ENCODE results near the gene DDX43.
"Not testable (repeated sequence)": the region's sequence is repeated elsewhere in the genome, so short reads cannot be mapped to it uniquely, and the experiment has no call there.

The DDX43 gene

GRCh38 chr6:73388800-73389512 is 5.7 kb upstream of the DDX43 start:
- peak; percentile 87 for DNase-seq (ENCODE audit: low spot score)

- DNase-seq (ENCODE audit: low spot score) = no peak
Observed at GRCh38 chr6:73389854-73390253, 4.8 kb upstream of the DDX43 start.

- DNase-seq (ENCODE audit: low spot score) = no peak
Observed at GRCh38 chr6:73391675-73392074, 3.0 kb upstream of the DDX43 start.

DNA sequence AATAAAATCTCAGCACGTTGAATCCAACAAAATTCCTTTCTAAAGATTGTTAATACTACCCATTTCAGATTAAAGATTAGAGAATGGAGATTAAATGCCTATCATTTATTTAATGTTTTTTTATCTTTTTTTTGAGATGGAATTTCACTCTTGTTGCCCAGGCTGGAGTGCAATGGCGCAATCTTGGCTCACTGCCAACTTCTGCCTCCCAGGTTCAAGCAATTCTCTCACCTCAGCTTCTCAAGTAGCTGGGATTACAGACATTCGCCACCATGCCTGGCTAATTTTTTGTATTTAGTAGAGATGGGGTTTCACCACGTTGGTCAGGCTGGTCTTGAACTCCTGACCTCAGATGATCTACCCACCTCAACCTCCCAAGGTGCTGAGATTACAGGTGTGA is 2.4 kb upstream of the DDX43 start:
- not testable (repeated sequence) for DNase-seq (ENCODE audit: low spot score)

DNA sequence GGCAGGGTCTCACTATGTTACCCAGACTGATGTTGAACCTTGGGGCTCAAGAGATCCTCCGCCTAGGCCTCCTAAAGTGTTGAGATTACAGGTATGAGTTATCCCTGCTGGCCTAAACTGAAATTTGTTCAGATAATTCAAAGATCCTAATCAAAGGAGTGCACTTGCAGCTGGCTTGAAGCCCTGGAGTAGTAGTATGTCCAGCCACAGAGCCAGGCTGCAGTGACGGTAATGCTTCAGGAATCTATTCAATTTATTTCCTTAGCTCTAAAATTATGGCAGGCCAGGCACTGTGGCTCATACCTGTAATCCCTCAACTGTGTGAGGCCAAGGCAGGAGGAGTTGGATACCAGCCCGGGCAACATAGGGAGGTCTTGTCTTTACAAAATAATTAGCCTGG is 1.4 kb upstream of the DDX43 start:
- no peak for DNase-seq (ENCODE audit: low spot score)

DNA sequence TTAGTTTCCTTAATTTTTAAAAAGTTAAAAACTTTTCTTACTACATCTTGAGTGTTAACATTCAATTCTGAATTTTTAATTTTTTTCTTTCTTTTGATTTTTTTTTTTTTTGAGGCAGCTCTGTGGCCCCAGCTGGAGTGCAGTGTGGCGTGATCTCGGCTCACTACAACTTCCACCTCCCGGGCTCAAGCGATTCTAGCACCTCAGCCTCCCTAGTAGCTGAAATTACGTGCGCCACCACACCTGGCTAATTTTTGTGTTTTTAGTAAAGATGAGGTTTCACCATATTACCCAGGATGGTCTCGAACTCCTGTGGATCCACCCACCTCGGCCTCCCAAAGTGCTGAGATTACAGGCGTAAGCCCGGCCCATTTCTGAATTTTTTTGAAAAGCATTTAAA is 1.2 kb downstream of the DDX43 start:
- no peak for DNase-seq (ENCODE audit: low spot score)

GRCh38 chr6:73400656-73401055 is 6.0 kb downstream of the DDX43 start:
- no peak for DNase-seq (ENCODE audit: low spot score)

- DNase-seq (ENCODE audit: low spot score) = no peak
Observed at GRCh38 chr6:73409395-73409794, 14.8 kb downstream of the DDX43 start.

- no peak for DNase-seq (ENCODE audit: low spot score)
Observed at GRCh38 chr6:73413102-73413501, 18.5 kb downstream of the DDX43 start.

GRCh38 chr6:73418081-73418741 is 23.6 kb downstream of the DDX43 start:
- no peak for DNase-seq (ENCODE audit: low spot score)

- DNase-seq (ENCODE audit: low spot score) = no peak
Observed at GRCh38 chr6:73421534-73421933, 26.9 kb downstream of the DDX43 start.

- DNase-seq (ENCODE audit: low spot score) = no peak
Observed at GRCh38 chr6:73435236-73435635, 40.6 kb downstream of the DDX43 start.

DNA sequence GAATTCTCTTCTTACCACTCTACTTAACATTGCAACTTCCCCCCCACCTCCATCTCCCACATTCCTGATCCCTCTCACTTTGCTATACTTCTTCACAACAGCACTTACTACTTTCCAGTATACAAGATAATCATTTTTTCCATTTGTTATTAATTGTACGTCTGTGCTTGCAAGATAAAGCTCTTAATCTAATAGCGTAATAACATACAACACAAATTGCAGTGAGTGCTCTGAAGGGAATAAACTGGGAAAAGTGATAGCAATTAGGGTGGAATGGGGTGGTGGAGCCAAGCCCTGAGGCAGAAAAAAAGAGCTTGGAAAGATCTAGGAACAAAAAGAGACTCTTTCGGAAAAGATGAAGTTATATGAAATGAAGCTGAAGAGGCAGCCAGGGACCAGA is 48.9 kb downstream of the DDX43 start:
- DNase-seq (ENCODE audit: low spot score) = no peak

DNA sequence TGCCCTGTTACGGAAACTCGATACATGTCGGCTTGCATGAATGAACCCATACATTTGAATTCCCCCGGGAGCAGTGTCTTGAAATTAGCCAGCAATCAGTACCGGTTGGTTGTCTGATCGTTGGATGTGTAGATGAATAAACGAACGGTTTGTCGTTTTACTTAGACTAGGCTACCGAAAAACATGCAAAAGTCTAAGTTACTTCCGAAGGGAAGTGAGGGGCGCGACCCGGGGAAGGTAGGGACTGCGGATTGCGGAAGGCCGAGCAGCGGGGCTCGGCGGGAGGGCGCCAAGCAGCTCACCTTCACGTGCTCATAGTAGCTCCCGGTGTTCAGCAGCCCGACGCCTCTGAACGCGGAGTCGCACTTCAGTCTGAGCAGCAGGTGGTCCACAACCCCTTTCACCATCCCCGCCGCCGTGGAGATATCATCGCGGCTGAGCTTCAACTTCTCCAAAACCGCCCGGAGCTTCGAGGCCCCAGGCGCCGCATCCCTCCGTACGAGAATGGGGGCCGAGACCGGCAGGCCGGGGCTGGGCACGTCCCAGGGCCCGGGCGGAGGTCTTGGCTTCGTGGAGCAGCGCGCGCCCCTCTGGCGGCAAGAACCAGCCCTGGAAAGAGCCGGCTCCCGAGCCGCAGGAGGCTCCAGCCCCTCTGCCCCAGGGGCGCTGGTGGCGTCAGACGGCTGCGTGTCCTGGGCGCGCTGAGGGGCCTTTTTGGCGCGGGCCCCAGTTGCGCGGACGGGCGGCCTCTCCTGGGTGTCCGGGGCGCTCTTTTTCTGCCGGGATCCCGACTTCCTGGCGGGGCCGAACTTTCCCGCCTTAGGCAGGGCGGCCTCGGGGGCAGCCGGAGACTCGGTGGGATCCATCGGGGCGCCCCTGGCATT is 56.8 kb downstream of the DDX43 start:
- DNase-seq (ENCODE audit: low spot score) = no peak

DNA sequence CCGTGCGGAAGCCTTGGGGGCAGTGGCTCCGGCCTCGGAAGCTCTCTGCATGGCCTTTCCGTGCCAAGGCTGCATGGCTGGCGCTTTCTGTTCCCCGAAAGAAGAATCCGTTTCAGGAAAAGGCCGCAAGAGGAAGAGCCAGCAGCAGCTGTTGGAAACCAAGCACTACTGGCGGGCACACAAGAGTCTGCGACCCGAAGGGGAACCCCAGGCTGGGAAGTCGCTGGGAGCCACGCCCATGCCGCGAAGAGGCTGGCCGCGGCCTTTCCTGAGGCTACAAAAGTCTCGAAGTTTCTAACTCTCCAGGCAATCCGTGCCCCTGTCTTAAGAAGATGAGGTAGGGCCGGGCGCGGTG is 57.5 kb downstream of the DDX43 start, which contains the start of gene CGAS:
Gene CGAS, minus strand, starts transcription at position 191 of the 355 bp plus-strand sequence. Its CDS starts 116 bp downstream, at position 75.
- DNase-seq (ENCODE audit: low spot score) = no peak

DNA sequence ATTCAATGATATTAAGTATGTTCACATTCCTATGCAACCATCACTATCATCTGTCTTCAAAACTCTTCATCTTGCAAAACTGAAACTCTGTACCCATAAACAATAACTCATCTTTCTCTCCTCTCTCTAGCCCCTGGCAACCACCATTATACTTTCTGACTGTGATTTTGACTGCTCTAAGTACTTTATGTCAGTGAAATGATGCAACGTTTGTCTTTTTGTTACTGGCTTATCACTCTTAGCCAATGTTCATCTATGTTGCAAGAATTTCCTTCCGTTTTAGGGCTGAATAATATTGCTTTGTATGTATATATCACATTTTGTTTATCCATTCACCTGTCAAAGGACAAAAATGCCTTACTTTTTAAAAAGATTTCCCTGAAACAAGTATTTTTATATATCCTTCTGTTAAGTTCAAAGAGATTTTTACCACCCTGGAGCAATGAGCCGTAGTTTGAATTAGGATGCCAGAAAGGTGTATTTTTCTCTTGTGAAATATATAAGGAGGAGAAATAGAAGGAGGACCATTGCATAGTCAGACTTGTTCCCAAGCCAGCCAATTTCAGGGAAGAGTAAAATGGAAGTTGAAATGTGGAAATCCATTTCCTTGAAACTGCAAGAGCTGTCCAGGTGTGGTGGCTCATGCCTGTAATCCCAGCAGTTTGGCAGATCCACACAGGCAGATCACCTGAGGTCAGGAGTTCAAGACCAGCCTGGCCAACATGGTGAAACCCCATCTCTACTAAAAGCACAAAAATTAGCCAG is 61.4 kb downstream of the DDX43 start:
- DNase-seq (ENCODE audit: low spot score) = no peak

DNA sequence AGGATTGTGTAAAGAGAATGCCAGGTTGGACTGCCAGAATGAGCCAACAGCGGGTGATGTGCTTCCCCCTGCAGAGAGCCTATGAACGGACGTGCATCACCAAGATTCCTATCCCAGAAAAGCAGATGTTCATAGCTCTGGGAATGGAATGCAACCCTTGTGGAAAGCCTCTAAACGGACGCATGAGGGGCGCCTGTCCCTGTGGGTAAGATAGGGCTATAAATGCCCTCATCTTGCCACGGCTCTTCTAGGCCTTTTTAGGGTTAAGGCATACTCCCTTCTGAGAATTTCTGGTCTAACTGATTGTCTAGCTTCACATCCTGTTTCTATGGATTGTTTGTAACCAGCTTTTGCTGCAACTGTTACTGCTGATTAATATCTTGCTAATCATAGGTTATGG is 64.8 kb downstream of the DDX43 start:
- DNase-seq (ENCODE audit: low spot score) = not testable (repeated sequence)

GRCh38 chr6:73460056-73460455 is 65.4 kb downstream of the DDX43 start:
- DNase-seq (ENCODE audit: low spot score) = no peak

DNA sequence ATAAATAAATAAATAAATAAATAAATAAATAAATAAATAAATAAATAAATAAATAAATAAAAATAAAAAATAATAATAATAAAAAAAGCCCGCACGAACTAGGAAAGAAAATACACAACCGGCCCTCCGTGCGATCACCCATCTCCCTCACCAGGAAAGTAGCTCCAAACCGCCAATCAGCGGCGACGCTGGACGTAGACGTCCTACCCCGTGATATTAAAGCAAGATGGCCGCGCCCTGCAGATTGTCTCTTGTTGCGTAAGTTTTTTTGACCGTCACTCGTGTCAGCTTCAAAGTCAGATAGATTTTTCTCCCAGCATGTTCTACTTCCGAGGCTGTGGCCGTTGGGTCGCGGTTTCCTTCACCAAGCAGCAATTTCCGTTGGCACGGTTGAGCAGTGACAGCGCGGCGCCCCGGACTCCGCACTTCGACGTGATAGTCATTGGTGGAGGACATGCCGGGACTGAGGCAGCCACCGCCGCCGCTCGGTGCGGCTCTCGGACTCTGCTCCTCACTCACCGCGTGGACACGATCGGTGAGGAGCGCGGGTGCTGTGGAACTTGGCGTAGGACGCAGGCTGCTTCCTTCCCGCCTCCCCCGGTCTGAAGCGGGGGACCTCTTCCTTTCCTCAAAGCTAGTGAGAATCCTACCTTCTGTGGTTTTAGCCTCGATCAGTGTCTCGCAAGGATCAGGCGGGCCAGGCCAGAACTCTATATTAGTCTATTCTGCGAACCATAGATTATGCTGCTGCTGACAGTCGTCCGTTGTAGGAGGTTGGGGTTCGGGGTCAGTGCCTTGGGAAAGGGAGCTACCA is 67.1 kb downstream of the DDX43 start, which contains the start of gene MTO1:
Gene MTO1, plus strand, starts transcription at position 201 of the 814 bp plus-strand sequence. Its CDS starts 118 bp downstream, at position 319.
- peak; percentile 90 for DNase-seq (ENCODE audit: low spot score)

Measured in D341Med (cell line).